ENCODE results near the gene DUSP7. TPM values are rescaled to one million over a fixed set of nuclear protein-coding genes. Genes with fewer than 3 reads are reported as not detected.

Gene DUSP7
- total RNA-seq, 2 experiments from 2014 or later, result 4.8 to 5.2 TPM

- POLR2A ChIA-PET, result no interaction called here
Measured at GRCh38 chr3:52030714-52031310, 25.6 kb downstream of the DUSP7 start.

GRCh38 chr3:52029535-52029934, 26.8 kb downstream of the DUSP7 start:
- Mint-ChIP-seq H3K4me3 (no peak overlapping the region), H3K27me3 (no peaks in the 10 kb centered on the region), H3K9me3 (no peaks in the 10 kb centered on the region), H3K4me1 (ENCODE audit: low read depth) (no peaks in the 10 kb centered on the region), H3K27ac (no peak overlapping the region), H3K36me3 (ENCODE audit: low read depth) (no peaks in the 10 kb centered on the region)
- Histone ChIP-seq H3K4me3 (ENCODE audit: low read length) (no peak overlapping the region), H3K27ac (ENCODE audit: low read depth in 1 of 2, low read length in 2 of 2) (no peak overlapping the region), H3K27me3 (ENCODE audit: control insufficient read depth in 1 of 2, insufficient read depth in 2 of 2, low read length in 2 of 2) (no peaks in the 10 kb centered on the region), H3K9me3 (ENCODE audit: control insufficient read depth in 1 of 2, insufficient read depth in 1 of 2, low read length in 2 of 2) (no peaks in the 10 kb centered on the region), H3K4me1 (ENCODE audit: insufficient read depth, low read length) (peaks cover 4% of the 10 kb centered on the region), H3K36me3 (ENCODE audit: insufficient read depth, low read length) (no peaks in the 10 kb centered on the region)
- POLR2A ChIA-PET, result no interaction called here
- ATAC-seq (ENCODE audit: poor library complexity), result no peak
- CTCF ChIA-PET, result no interaction called here
- no peak for TF ChIP-seq CTCF (IDR thresholded peaks at IDR 0.05)
- DNase-seq, result no peak
- intact Hi-C loops (cut with DNase I, micrococcal nuclease), result no loop called here

More at GRCh38 chr3:52030714-52031310, 25.6 kb downstream of the DUSP7 start:
- no peak for TF ChIP-seq CTCF (IDR thresholded peaks at IDR 0.05)
- intact Hi-C loops (cut with DNase I, micrococcal nuclease), result no loop called here
- DNase-seq, result no peak
- Histone ChIP-seq H3K4me3 (ENCODE audit: low read length) (no peak overlapping the region), H3K27ac (ENCODE audit: low read depth in 1 of 2, low read length in 2 of 2) (no peak overlapping the region), H3K4me1 (ENCODE audit: insufficient read depth, low read length) (no peaks in the 10 kb centered on the region), H3K27me3 (ENCODE audit: control insufficient read depth in 1 of 2, insufficient read depth in 2 of 2, low read length in 2 of 2) (no peaks in the 10 kb centered on the region), H3K9me3 (ENCODE audit: control insufficient read depth in 1 of 2, insufficient read depth in 1 of 2, low read length in 2 of 2) (no peaks in the 10 kb centered on the region), H3K36me3 (ENCODE audit: insufficient read depth, low read length) (no peaks in the 10 kb centered on the region)
- CTCF ChIA-PET, result no interaction called here
- H3K27me3 Mint-ChIP-seq, result no peaks in the 10 kb centered on the region
- no peak overlapping the region for H3K4me3 Mint-ChIP-seq
- no peaks in the 10 kb centered on the region for H3K4me1 Mint-ChIP-seq (ENCODE audit: low read depth)
- ATAC-seq (ENCODE audit: poor library complexity), result no peak
- no peaks in the 10 kb centered on the region for H3K9me3 Mint-ChIP-seq
- no peaks in the 10 kb centered on the region for H3K36me3 Mint-ChIP-seq (ENCODE audit: low read depth)
- no peak overlapping the region for H3K27ac Mint-ChIP-seq

- no peak for ATAC-seq (ENCODE audit: poor library complexity)
- Histone ChIP-seq H3K27me3 (ENCODE audit: control insufficient read depth in 1 of 2, insufficient read depth in 2 of 2, low read length in 2 of 2) (no peaks in the 10 kb centered on the region), H3K4me3 (ENCODE audit: low read length) (no peak overlapping the region), H3K36me3 (ENCODE audit: insufficient read depth, low read length) (no peaks in the 10 kb centered on the region), H3K9me3 (ENCODE audit: control insufficient read depth in 1 of 2, insufficient read depth in 1 of 2, low read length in 2 of 2) (no peaks in the 10 kb centered on the region), H3K4me1 (ENCODE audit: insufficient read depth, low read length) (peaks cover 4% of the 10 kb centered on the region), H3K27ac (ENCODE audit: low read depth in 1 of 2, low read length in 2 of 2) (no peak overlapping the region)
- no peak for TF ChIP-seq CTCF (IDR thresholded peaks at IDR 0.05)
- Mint-ChIP-seq H3K4me1 (ENCODE audit: low read depth) (no peaks in the 10 kb centered on the region), H3K27ac (no peak overlapping the region), H3K27me3 (no peaks in the 10 kb centered on the region), H3K4me3 (no peak overlapping the region), H3K36me3 (ENCODE audit: low read depth) (no peaks in the 10 kb centered on the region), H3K9me3 (no peaks in the 10 kb centered on the region)
- POLR2A ChIA-PET, result no interaction called here
- intact Hi-C loops (cut with DNase I, micrococcal nuclease), result no loop called here
- no peak for DNase-seq
- CTCF ChIA-PET, result no interaction called here
Measured at GRCh38 chr3:52029053-52029452, 27.3 kb downstream of the DUSP7 start.
